ENCODE measurements around the gene PXMP4. TPM values are rescaled to one million over a fixed set of nuclear protein-coding genes. Genes with fewer than 3 reads are reported as not detected.

PXMP4 gene
- total and polyA plus RNA-seq, 9 of the 15 experiments (the other 6 are each of a cell fraction or from before 2014, with no cell fraction given): 4.8 to 29.1 (median 6.8) TPM

- TF ChIP-seq ATF6 (CRISPR knock-in tag; IDR thresholded peaks at IDR 0.05) (no peak), BRCA1 (IDR thresholded peaks at IDR 0.05) (no peak), BRCA1 (CRISPR knock-in tag; IDR thresholded peaks at IDR 0.05) (0 out of 2 replicates have a peak, but pooled peaks have one; percentile 92), NUFIP1 (IDR thresholded peaks at IDR 0.05; ENCODE audit: partially characterized antibody) (no peak), BACH1 (tag; IDR thresholded peaks at IDR 0.05) (no peak), NR2F6 (CRISPR knock-in tag; IDR thresholded peaks at IDR 0.05) (no peak), E2F6 (IDR thresholded peaks at IDR 0.05; ENCODE audit: borderline replicate concordance in 1 of 2, extremely low read depth in 1 of 2, insufficient read depth in 1 of 2, insufficient read length in 1 of 2, low read depth in 1 of 2, low read length in 1 of 2, poor library complexity in 1 of 2, severe bottlenecking in 1 of 2) (no peak), XRCC5 (IDR thresholded peaks at IDR 0.05; ENCODE audit: low read depth, low read length) (no peak), ZNF609 (CRISPR knock-in tag; IDR thresholded peaks at IDR 0.05; ENCODE audit: borderline replicate concordance) (0 out of 2 replicates have a peak, but pooled peaks have one; percentile 38), HEY1 (CRISPR knock-in tag; IDR thresholded peaks at IDR 0.05; ENCODE audit: borderline replicate concordance) (no peak), HMGN3 (IDR thresholded peaks at IDR 0.05; ENCODE audit: borderline replicate concordance, extremely low read depth, insufficient read length, low read depth, low read length) (no peak), CEBPZ (IDR thresholded peaks at IDR 0.05; ENCODE audit: borderline replicate concordance, low read depth, low read length) (no peak), SRSF1 (IDR thresholded peaks at IDR 0.05; ENCODE audit: low read depth, low read length) (no peak), CHD1 (IDR thresholded peaks at IDR 0.05; ENCODE audit: low read length) (peak; percentile 36), MIER1 (IDR thresholded peaks at IDR 0.05; ENCODE audit: low read depth) (no peak)
Observed at GRCh38 chr20:33719277-33719988, 677 bp downstream of the PXMP4 start (continued).
